PC-9 (cell line): ENCODE results near the gene FGF3. TPM values are rescaled to one million over a fixed set of nuclear protein-coding genes. Genes with fewer than 3 reads are reported as not detected.

Experiments
- BruUV-seq: library from RNA; stranded (reverse); fragments of 400-500 nt; replicated peaks from 2 replicates; lab custom pipeline; 2021; lab: Mats Ljungman, UMichigan
- CTCF ChIA-PET: fragments of 300-600 bp; sonication (Branson Sonifier 250); formaldehyde crosslinking; loops from one replicate; lab custom pipeline; 2022; ENCODE audit warnings: antibody characterized with exemption; lab: Charles Lee
- POLR2A ChIA-PET: fragments of 300-600 bp; sonication (Branson Sonifier 250); formaldehyde crosslinking; loops from one replicate; lab custom pipeline; 2022; ENCODE audit warnings: antibody characterized with exemption; ENCODE audit not compliant: unreplicated experiment; lab: Charles Lee
- DNase-seq, 2 experiments: peaks; one replicate each; pipeline versions ENCODE4 v3.0.0 to v3.0.0-alpha.2; 2015 to 2022; ENCODE audit warnings: mixed read lengths in 1 of 2
- H2AFZ ChIP-seq: fragments of 200-600 bp; sonication (generic); 2 replicates; pipeline ENCODE4 v1.8.1; 2017; ENCODE audit warnings: antibody characterized with exemption
- H3F3A ChIP-seq: fragments of 200-600 bp; sonication (generic); 2 replicates; pipeline ENCODE4 v1.8.1; 2017; ENCODE audit warnings: antibody characterized with exemption, mild to moderate bottlenecking, low read depth; ENCODE audit not compliant: insufficient read depth
- H3K27ac ChIP-seq: fragments of 200-600 bp; sonication (generic); 2 replicates; pipeline ENCODE4 v1.6.1; 2016; ENCODE audit warnings: mixed run types
- H3K27me3 ChIP-seq: fragments of 200-600 bp; sonication (generic); 2 replicates; pipeline ENCODE4 v1.6.1; 2016; ENCODE audit warnings: low read depth, mixed run types; ENCODE audit not compliant: insufficient read depth
- H3K36me3 ChIP-seq: fragments of 200-600 bp; sonication (generic); 2 replicates; pipeline ENCODE4 v1.6.1; 2016; ENCODE audit warnings: low read depth, mixed run types
- H3K4me1 ChIP-seq: fragments of 200-600 bp; sonication (generic); replicated peaks from 2 replicates; pipeline ENCODE4 v1.6.1; 2016; ENCODE audit warnings: mixed run types; ENCODE audit not compliant: insufficient read depth
- H3K4me2 ChIP-seq: fragments of 200-600 bp; sonication (generic); 2 replicates; pipeline ENCODE4 v1.6.1; 2017; ENCODE audit warnings: mixed run types
- H3K4me3 ChIP-seq: fragments of 200-600 bp; sonication (generic); 2 replicates; pipeline ENCODE4 v1.6.1; 2016; ENCODE audit warnings: mixed run types
- H3K79me2 ChIP-seq: fragments of 200-600 bp; sonication (generic); 2 replicates; pipeline ENCODE4 v1.6.1; 2017; ENCODE audit warnings: low read depth, mixed run types
- H3K9me2 ChIP-seq: fragments of 200-600 bp; sonication (generic); 2 replicates; pipeline ENCODE4 v1.8.1; 2017; ENCODE audit warnings: mild to moderate bottlenecking; ENCODE audit not compliant: insufficient read depth
- H3K9me3 ChIP-seq: fragments of 200-600 bp; sonication (generic); 2 replicates; pipeline ENCODE4 v1.8.1; 2016; ENCODE audit warnings: low read depth; ENCODE audit not compliant: insufficient read depth
- H4K20me1 ChIP-seq: fragments of 200-600 bp; sonication (generic); 2 replicates; pipeline ENCODE4 v1.8.1; 2017; ENCODE audit not compliant: insufficient read depth
- EZH2 ChIP-seq: fragments of 200-600 bp; sonication (generic); IDR thresholded peaks from 2 replicates; pipeline ENCODE4 v1.8.0; 2017; ENCODE audit warnings: antibody characterized with exemption, low read depth
- intact Hi-C: fragments of 100-400 bp; cut with micrococcal nuclease; formaldehyde crosslinking; loops from one replicate; pipeline ENCODE4 v1.10.0; 2022; ENCODE audit not compliant: unreplicated experiment
- total RNA-seq: library from RNA; stranded (reverse); gene quantifications from 2 replicates; pipeline ENCODE4 v1.2.3, GENCODE V29; 2021
- TF ChIP-seq, protein P1 (sequence below): fragments of 200-600 bp; sonication (generic); conservative IDR thresholded peaks from 2 replicates; pipeline ENCODE4 v1.6.1; 2017; ENCODE audit warnings: mixed run types, antibody characterized with exemption, mild to moderate bottlenecking, moderate library complexity

The FGF3 gene
- total RNA-seq, 1 experiment from 2014 or later, result not detected

DNA sequence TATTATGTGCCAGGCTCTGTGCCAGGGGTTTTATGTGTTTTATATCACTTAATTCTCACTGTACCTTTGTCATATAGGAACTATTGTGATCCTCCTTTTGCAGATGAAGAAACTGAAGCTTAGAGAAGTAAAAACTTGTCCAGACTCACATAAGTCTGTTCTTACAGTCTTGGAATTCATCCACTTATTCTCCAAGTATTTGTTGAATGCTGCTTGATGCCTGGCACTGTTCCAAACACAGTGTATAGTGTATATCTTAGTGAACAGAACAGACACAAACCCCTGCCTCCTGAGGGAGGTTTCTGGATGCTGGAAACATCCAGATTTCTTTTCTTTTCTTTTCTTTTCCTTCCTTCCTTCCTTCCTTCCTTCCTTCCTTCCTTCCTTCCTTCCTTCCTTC is 29.0 kb upstream of the FGF3 start:
- DNase-seq, result no peak
- Histone ChIP-seq H2AFZ (no peak overlapping the region), H3K4me2 (no peak overlapping the region), H3K79me2 (no peaks in the 10 kb centered on the region), H3K27ac (no peak overlapping the region), H3K36me3 (peaks cover 3% of the 10 kb centered on the region; the same call in 1 of the 2 replicates), H3K27me3 (no peaks in the 10 kb centered on the region), H3F3A (peaks cover 12% of the 10 kb centered on the region; the same call in 1 of the 2 replicates), H3K4me1 (no peaks in the 10 kb centered on the region), H3K9me2 (no peaks in the 10 kb centered on the region), H3K9me3 (peaks cover 9% of the 10 kb centered on the region), H4K20me1 (no peaks in the 10 kb centered on the region), H3K4me3 (no peak overlapping the region)
- intact Hi-C loops, result no loop called here
- CTCF ChIA-PET, result no interaction called here
- TF ChIP-seq EZH2, result no peak
- TF ChIP-seq, protein P1, sequence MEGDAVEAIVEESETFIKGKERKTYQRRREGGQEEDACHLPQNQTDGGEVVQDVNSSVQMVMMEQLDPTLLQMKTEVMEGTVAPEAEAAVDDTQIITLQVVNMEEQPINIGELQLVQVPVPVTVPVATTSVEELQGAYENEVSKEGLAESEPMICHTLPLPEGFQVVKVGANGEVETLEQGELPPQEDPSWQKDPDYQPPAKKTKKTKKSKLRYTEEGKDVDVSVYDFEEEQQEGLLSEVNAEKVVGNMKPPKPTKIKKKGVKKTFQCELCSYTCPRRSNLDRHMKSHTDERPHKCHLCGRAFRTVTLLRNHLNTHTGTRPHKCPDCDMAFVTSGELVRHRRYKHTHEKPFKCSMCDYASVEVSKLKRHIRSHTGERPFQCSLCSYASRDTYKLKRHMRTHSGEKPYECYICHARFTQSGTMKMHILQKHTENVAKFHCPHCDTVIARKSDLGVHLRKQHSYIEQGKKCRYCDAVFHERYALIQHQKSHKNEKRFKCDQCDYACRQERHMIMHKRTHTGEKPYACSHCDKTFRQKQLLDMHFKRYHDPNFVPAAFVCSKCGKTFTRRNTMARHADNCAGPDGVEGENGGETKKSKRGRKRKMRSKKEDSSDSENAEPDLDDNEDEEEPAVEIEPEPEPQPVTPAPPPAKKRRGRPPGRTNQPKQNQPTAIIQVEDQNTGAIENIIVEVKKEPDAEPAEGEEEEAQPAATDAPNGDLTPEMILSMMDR, result no peak
- BruUV-seq, result no TSS peak
- POLR2A ChIA-PET, result no interaction called here

DNA sequence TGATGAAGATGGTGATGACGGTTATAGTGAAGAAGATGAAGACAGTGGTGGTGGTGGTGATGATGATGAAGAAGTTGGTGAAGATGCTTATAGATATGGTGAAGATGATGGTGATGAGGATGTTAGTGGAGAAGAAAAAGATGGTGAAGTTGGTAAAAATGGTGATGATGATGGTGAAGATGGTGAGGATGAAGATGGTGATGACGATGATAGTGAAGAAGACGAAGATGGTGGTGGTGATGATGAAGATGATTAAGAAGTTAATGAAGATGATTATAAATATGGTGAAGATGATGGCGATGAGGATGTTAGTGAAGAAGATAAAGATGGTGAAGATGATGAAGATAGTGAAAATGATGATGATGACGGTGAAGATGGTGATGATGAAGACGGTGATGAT is 25.2 kb upstream of the FGF3 start:
- H3F3A ChIP-seq, result peaks cover 26% of the 10 kb centered on the region; the same call in 1 of the 2 replicates
- no peak for TF ChIP-seq EZH2
- TF ChIP-seq, protein P1, result no peak
- ChIA-PET CTCF (no interaction called here), POLR2A (no interaction called here)
- H3K4me1 ChIP-seq, result peaks cover 10% of the 10 kb centered on the region
- H3K27ac ChIP-seq, result no peak overlapping the region
- H3K79me2 ChIP-seq, result no peaks in the 10 kb centered on the region
- no peaks in the 10 kb centered on the region for H4K20me1 ChIP-seq
- no peaks in the 10 kb centered on the region for H3K36me3 ChIP-seq
- no peak overlapping the region for H2AFZ ChIP-seq
- H3K9me3 ChIP-seq, result peaks cover 3% of the 10 kb centered on the region; the same call in 1 of the 2 replicates
- no peaks in the 10 kb centered on the region for H3K27me3 ChIP-seq
- BruUV-seq, result no TSS peak
- H3K4me3 ChIP-seq, result no peak overlapping the region
- H3K9me2 ChIP-seq, result no peaks in the 10 kb centered on the region
- intact Hi-C loops, result no loop called here
- H3K4me2 ChIP-seq, result no peak overlapping the region
- DNase-seq, result no peak

DNA sequence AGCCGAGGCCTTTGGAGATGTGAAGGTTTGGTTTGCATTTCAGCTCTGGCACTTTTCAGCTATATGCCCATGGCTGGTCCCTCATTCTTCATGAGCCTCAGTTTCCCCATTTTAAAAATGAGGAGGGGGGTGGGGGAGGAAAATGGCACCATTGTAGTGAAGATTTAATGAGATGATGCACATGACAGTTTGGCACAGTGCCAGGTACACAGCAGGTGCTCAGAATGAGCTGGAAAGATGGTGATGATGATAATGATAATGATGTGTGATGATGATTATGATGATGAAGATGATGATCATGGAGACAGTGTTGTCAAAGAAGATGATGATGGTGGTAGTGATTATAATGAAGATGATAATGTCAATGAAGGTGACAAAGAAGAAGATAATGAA is 24.3 kb upstream of the FGF3 start:
- Histone ChIP-seq H3K9me2 (no peaks in the 10 kb centered on the region), H2AFZ (no peak overlapping the region), H3K4me1 (peaks cover 10% of the 10 kb centered on the region), H3K27me3 (no peaks in the 10 kb centered on the region), H3K4me2 (no peak overlapping the region), H3K4me3 (no peak overlapping the region), H3K27ac (no peak overlapping the region), H3F3A (peaks cover 28% of the 10 kb centered on the region; the same call in 1 of the 2 replicates), H3K79me2 (no peaks in the 10 kb centered on the region), H4K20me1 (no peaks in the 10 kb centered on the region), H3K9me3 (no peaks in the 10 kb centered on the region), H3K36me3 (no peaks in the 10 kb centered on the region)
- TF ChIP-seq EZH2, result no peak
- TF ChIP-seq, protein P1, result no peak
- DNase-seq, result no peak
- POLR2A ChIA-PET, result no interaction called here
- BruUV-seq, result no TSS peak
- CTCF ChIA-PET, result no interaction called here
- intact Hi-C loops, result no loop called here
